HepG2 (cell line): ENCODE measurements around the gene ATAD1. TPM values are rescaled to one million over a fixed set of nuclear protein-coding genes. Genes with fewer than 3 reads are reported as not detected.

Experiments used
- CBX2 ChIP-seq, 2 experiments: fragments of 200-600 bp in 1 of 2; sonication (generic); formaldehyde crosslinking in 1 of 2; IDR thresholded peaks; 2 replicates each; pipeline versions ENCODE4 v1.7.0 to v1.8.1; 2018 to 2022; ENCODE audit warnings: low read depth in 2 of 2, low read length in 1 of 2, mild to moderate bottlenecking in 1 of 2, missing genetic modification reagents in 1 of 2
- DR1 ChIP-seq: sonication (generic); formaldehyde crosslinking; IDR thresholded peaks from 2 replicates; pipeline ENCODE4 v1.8.0; 2021; ENCODE audit warnings: mild to moderate bottlenecking, missing genetic modification reagents, inconsistent platforms
- HDAC6 ChIP-seq: fragments of 200-600 bp; sonication (generic); IDR thresholded peaks from 2 replicates; pipeline ENCODE4 v1.7.0; 2017; ENCODE audit warnings: mild to moderate bottlenecking, antibody characterized with exemption, low read length, low read depth
- NFE2L1 ChIP-seq: sonication (generic); formaldehyde crosslinking; IDR thresholded peaks from 2 replicates; pipeline ENCODE4 v1.4.0; 2020; ENCODE audit warnings: missing genetic modification reagents, mild to moderate bottlenecking, borderline replicate concordance
- NR2F1 ChIP-seq, 2 experiments: fragments of 450-650 bp in 1 of 2; formaldehyde crosslinking in 1 of 2; IDR thresholded peaks; 2 replicates each; pipeline versions ENCODE4 v1.5.0 to v1.6.1; 2016 to 2020; ENCODE audit warnings: mild to moderate bottlenecking in 1 of 2, missing compliant biosample characterization in 1 of 2, missing genetic modification reagents in 1 of 2, moderate library complexity in 1 of 2
- NRL ChIP-seq: sonication (generic); formaldehyde crosslinking; IDR thresholded peaks from 2 replicates; pipeline ENCODE4 v1.5.0; 2020; ENCODE audit warnings: missing genetic modification reagents, mild to moderate bottlenecking, moderate library complexity, borderline replicate concordance
- RXRB ChIP-seq: IDR thresholded peaks from 2 replicates; pipeline ENCODE4 v1.6.1; 2016; ENCODE audit warnings: borderline replicate concordance, missing genetic modification reagents, missing compliant biosample characterization
- SMARCC2 ChIP-seq: fragments of 450-650 bp; IDR thresholded peaks from 2 replicates; pipeline ENCODE4 v1.6.1; 2017; ENCODE audit warnings: antibody characterized with exemption, mild to moderate bottlenecking
- TOPORS ChIP-seq: sonication (generic); formaldehyde crosslinking; IDR thresholded peaks from 2 replicates; pipeline ENCODE4 v1.8.0; 2023; ENCODE audit warnings: mild to moderate bottlenecking, missing genetic modification reagents
- ZNF101 ChIP-seq: sonication (generic); formaldehyde crosslinking; IDR thresholded peaks from 2 replicates; pipeline ENCODE4 v1.4.0; 2020; ENCODE audit warnings: mild to moderate bottlenecking, low read depth, missing genetic modification reagents, borderline replicate concordance
- ZNF282 ChIP-seq: fragments of 450-650 bp; IDR thresholded peaks from 2 replicates; pipeline ENCODE4 v1.6.1; 2018; ENCODE audit not compliant: partially characterized antibody
- ZNF432 ChIP-seq: sonication (generic); formaldehyde crosslinking; IDR thresholded peaks from 2 replicates; pipeline ENCODE4 v1.5.0; 2020; ENCODE audit warnings: missing genetic modification reagents, mild to moderate bottlenecking, borderline replicate concordance
- ZZZ3 ChIP-seq: sonication (generic); formaldehyde crosslinking; IDR thresholded peaks from 2 replicates; pipeline ENCODE4 v1.4.0; 2020; ENCODE audit warnings: missing genetic modification reagents, mild to moderate bottlenecking, borderline replicate concordance
- polyA plus RNA-seq, 8 experiments: library from polyadenylated mRNA; depleted of rRNA in 3 of 8; stranded (reverse) in 7 of 8; unstranded in 1 of 8; fragments of >200 nt; fragmentation: Illumina TruSeq in 4 of 8; extraction: Trizol in 4 of 8; gene quantifications; 2 replicates each; pipeline versions ENCODE4 v1.2.1 to v1.2.3, GENCODE V29; 2011 to 2016; ENCODE audit warnings: low read depth in 4 of 8, missing spikeins in 1 of 8, mixed read lengths in 1 of 8; ENCODE audit not compliant: insufficient read depth in 1 of 8
- total RNA-seq, 5 experiments: library from RNA; depleted of rRNA; stranded (reverse); fragments of >200 nt; fragmentation: Illumina TruSeq; extraction: Trizol; gene quantifications; 2 replicates each; pipeline ENCODE4 v1.2.3, GENCODE V29; 2016; ENCODE audit warnings: low read depth in 1 of 5
- TF ChIP-seq, protein P1 (sequence below): sonication (generic); formaldehyde crosslinking; IDR thresholded peaks from 2 replicates; pipeline ENCODE4 v1.5.0; 2020; ENCODE audit warnings: mild to moderate bottlenecking, low read depth, missing genetic modification reagents, borderline replicate concordance
- TF ChIP-seq, protein P2 (sequence below): sonication (generic); formaldehyde crosslinking; IDR thresholded peaks from 2 replicates; pipeline ENCODE4 v1.5.0; 2020; ENCODE audit warnings: mild to moderate bottlenecking, missing genetic modification reagents, borderline replicate concordance
- TF ChIP-seq, protein P3 (sequence below): sonication (generic); formaldehyde crosslinking; IDR thresholded peaks from 2 replicates; pipeline ENCODE4 v1.8.1; 2022; ENCODE audit warnings: low read depth, mild to moderate bottlenecking, missing genetic modification reagents

ATAD1 gene
- total and polyA plus RNA-seq, 2 of the 13 experiments (the other 11 are each of a cell fraction or from before 2014, with no cell fraction given): 14.9 to 28.2 TPM

DNA sequence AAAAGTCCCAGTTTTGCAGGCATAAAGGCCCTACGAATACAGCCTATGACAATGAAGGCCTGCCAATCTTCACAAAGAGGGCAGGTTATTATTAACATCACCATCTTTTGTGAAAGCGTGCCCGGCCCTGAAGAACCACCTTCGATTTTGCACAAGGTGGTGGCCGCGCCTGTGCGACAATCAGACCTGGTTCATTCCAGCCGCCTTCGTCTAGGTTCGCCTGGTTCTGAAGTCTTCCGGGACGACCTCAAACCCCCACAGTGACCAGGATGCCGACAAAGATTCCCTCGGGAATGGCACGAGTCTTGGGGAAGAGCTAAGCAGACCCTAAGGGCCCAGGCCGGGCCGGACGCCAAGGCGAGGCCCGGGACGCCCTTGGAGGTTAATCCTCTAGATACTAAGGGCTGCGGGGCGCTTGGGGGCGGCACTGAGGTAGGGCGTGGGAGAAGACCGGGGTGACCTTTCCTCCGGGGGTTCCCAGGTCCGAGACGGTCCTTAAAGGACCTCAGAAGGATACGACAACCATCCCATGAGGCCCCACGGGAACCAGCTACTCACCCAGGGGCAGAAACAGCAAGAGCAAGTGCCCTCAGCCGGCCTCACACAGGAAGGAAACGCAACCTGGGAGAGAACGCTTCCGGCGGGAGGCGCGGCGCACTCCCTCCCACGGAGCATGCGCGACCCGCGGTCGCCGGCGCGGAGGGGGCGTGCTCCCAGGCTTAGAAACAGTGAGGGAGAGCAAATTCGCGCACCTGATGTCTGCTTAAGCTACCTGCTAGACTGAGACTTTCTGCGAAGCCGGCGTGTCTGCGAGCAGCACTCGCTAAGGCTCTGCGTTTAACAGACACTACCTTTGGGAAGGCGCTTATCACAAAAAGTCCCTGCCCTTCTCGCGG is at the start of gene ATAD1 (continued):
- TF ChIP-seq CBX2 (IDR thresholded peaks at IDR 0.05; ENCODE audit: low read depth, low read length) (no peak), CBX2 (CRISPR knock-in tag; IDR thresholded peaks at IDR 0.05; ENCODE audit: low read depth) (no peak), ZNF432 (CRISPR knock-in tag) (no peak), RXRB (CRISPR knock-in tag) (peak; percentile 65), SMARCC2 (no peak), ZZZ3 (CRISPR knock-in tag) (peak; percentile 59; the same call in 1 of the 2 replicates), DR1 (CRISPR knock-in tag) (0 out of 2 replicates have a peak, but pooled peaks have one; percentile 62), ZNF101 (CRISPR knock-in tag) (peak; percentile 54; the same call in 1 of the 2 replicates), NFE2L1 (CRISPR knock-in tag) (no peak), TOPORS (CRISPR knock-in tag) (no peak), ZNF282 (no peak), HDAC6 (no peak), NR2F1 (CRISPR knock-in tag; IDR thresholded peaks at IDR 0.05) (0 out of 4 replicates have a peak, but pooled peaks of 1 of the 2 experiments have one; percentile 28), NRL (no peak; the same call in 1 of the 2 replicates)
- TF ChIP-seq, protein P1, sequence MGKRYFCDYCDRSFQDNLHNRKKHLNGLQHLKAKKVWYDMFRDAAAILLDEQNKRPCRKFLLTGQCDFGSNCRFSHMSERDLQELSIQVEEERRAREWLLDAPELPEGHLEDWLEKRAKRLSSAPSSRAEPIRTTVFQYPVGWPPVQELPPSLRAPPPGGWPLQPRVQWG (CRISPR knock-in tag): no peak
- TF ChIP-seq, protein P2, sequence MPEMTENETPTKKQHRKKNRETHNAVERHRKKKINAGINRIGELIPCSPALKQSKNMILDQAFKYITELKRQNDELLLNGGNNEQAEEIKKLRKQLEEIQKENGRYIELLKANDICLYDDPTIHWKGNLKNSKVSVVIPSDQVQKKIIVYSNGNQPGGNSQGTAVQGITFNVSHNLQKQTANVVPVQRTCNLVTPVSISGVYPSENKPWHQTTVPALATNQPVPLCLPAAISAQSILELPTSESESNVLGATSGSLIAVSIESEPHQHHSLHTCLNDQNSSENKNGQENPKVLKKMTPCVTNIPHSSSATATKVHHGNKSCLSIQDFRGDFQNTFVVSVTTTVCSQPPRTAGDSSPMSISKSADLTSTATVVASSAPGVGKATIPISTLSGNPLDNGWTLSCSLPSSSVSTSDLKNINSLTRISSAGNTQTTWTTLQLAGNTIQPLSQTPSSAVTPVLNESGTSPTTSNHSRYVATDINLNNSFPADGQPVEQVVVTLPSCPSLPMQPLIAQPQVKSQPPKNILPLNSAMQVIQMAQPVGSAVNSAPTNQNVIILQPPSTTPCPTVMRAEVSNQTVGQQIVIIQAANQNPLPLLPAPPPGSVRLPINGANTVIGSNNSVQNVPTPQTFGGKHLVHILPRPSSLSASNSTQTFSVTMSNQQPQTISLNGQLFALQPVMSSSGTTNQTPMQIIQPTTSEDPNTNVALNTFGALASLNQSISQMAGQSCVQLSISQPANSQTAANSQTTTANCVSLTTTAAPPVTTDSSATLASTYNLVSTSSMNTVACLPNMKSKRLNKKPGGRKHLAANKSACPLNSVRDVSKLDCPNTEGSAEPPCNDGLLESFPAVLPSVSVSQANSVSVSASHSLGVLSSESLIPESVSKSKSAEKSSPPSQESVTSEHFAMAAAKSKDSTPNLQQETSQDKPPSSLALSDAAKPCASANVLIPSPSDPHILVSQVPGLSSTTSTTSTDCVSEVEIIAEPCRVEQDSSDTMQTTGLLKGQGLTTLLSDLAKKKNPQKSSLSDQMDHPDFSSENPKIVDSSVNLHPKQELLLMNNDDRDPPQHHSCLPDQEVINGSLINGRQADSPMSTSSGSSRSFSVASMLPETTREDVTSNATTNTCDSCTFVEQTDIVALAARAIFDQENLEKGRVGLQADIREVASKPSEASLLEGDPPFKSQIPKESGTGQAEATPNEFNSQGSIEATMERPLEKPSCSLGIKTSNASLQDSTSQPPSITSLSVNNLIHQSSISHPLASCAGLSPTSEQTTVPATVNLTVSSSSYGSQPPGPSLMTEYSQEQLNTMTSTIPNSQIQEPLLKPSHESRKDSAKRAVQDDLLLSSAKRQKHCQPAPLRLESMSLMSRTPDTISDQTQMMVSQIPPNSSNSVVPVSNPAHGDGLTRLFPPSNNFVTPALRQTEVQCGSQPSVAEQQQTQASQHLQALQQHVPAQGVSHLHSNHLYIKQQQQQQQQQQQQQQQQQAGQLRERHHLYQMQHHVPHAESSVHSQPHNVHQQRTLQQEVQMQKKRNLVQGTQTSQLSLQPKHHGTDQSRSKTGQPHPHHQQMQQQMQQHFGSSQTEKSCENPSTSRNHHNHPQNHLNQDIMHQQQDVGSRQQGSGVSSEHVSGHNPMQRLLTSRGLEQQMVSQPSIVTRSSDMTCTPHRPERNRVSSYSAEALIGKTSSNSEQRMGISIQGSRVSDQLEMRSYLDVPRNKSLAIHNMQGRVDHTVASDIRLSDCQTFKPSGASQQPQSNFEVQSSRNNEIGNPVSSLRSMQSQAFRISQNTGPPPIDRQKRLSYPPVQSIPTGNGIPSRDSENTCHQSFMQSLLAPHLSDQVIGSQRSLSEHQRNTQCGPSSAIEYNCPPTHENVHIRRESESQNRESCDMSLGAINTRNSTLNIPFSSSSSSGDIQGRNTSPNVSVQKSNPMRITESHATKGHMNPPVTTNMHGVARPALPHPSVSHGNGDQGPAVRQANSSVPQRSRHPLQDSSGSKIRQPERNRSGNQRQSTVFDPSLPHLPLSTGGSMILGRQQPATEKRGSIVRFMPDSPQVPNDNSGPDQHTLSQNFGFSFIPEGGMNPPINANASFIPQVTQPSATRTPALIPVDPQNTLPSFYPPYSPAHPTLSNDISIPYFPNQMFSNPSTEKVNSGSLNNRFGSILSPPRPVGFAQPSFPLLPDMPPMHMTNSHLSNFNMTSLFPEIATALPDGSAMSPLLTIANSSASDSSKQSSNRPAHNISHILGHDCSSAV (CRISPR knock-in tag): no peak
- TF ChIP-seq, protein P3, sequence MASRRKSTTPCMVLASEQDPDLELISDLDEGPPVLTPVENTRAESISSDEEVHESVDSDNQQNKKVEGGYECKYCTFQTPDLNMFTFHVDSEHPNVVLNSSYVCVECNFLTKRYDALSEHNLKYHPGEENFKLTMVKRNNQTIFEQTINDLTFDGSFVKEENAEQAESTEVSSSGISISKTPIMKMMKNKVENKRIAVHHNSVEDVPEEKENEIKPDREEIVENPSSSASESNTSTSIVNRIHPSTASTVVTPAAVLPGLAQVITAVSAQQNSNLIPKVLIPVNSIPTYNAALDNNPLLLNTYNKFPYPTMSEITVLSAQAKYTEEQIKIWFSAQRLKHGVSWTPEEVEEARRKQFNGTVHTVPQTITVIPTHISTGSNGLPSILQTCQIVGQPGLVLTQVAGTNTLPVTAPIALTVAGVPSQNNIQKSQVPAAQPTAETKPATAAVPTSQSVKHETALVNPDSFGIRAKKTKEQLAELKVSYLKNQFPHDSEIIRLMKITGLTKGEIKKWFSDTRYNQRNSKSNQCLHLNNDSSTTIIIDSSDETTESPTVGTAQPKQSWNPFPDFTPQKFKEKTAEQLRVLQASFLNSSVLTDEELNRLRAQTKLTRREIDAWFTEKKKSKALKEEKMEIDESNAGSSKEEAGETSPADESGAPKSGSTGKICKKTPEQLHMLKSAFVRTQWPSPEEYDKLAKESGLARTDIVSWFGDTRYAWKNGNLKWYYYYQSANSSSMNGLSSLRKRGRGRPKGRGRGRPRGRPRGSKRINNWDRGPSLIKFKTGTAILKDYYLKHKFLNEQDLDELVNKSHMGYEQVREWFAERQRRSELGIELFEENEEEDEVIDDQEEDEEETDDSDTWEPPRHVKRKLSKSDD: peak; percentile 43; the same call in 1 of the 2 replicates
